ENCODE measurements around the gene LRRC15. TPM values are rescaled to one million over a fixed set of nuclear protein-coding genes. Genes with fewer than 3 reads are reported as not detected.
A peak's percentile ranks its signal among the peaks of the same experiment; 100 is the strongest.

LRRC15 gene
- total and polyA plus RNA-seq, 2 experiments from 2014 or later = 0.05 to 0.14 TPM

- TF ChIP-seq ZNF462 (CRISPR knock-in tag; IDR thresholded peaks at IDR 0.05) = no peak
- TF ChIP-seq ETS1 (IDR thresholded peaks at IDR 0.05) = no peak
- TF ChIP-seq CREB1 (CRISPR knock-in tag; IDR thresholded peaks at IDR 0.05; ENCODE audit: low read depth) = no peak
- no peak for TF ChIP-seq EZH2 (IDR thresholded peaks at IDR 0.05; ENCODE audit: low read depth, unreplicated experiment)
- TF ChIP-seq ZNF114 (CRISPR knock-in tag; IDR thresholded peaks at IDR 0.05) = no peak
- no peak for TF ChIP-seq POLR2AphosphoS5 (IDR thresholded peaks at IDR 0.05; ENCODE audit: low read depth)
These were observed 42.6 kb downstream of the LRRC15 start (continued) for GRCh38 chr3:194326968-194327217.

- Mint-ChIP-seq H3K27ac (no peak overlapping the region), H3K9me3 (peaks cover 22% of the 10 kb centered on the region), H3K27me3 (ENCODE audit: insufficient read depth, low read depth, poor library complexity) (peaks cover 17% of the 10 kb centered on the region), H3K36me3 (ENCODE audit: low read depth) (peaks cover 9% of the 10 kb centered on the region; the same call in 2 of the 3 replicates), H3K4me1 (peaks cover 11% of the 10 kb centered on the region), H3K4me3 (no peak overlapping the region)
- H3K9me2 ChIP-seq (ENCODE audit: insufficient read depth) = 0 out of 2 replicates have a peak, but pooled peaks cover 7% of the 10 kb centered on the region
- no peak overlapping the region for H3K4me3 ChIP-seq
- H3F3A ChIP-seq (replicated peaks; ENCODE audit: low read depth) = peaks cover 42% of the 10 kb centered on the region
- no peaks in the 10 kb centered on the region for H3K79me2 ChIP-seq (replicated peaks; ENCODE audit: insufficient read depth)
- DNase-seq (ENCODE audit: low spot score) (no peak), ATAC-seq (no peak)
- H2AFZ ChIP-seq = peak overlapping the region; percentile 78; the same call in 1 of the 2 replicates
- no peak overlapping the region for H3K27ac ChIP-seq (ENCODE audit: low read depth)
- no peaks in the 10 kb centered on the region for H3K27me3 ChIP-seq (ENCODE audit: insufficient read depth)
- no peaks in the 10 kb centered on the region for H3K4me1 ChIP-seq (ENCODE audit: insufficient read depth)
- no peaks in the 10 kb centered on the region for H3K36me3 ChIP-seq (ENCODE audit: insufficient read depth)
- H3K4me2 ChIP-seq = no peak overlapping the region
- no peaks in the 10 kb centered on the region for H4K20me1 ChIP-seq (replicated peaks; ENCODE audit: insufficient read depth)
- no peak for TF ChIP-seq EZH2 (IDR thresholded peaks at IDR 0.05; ENCODE audit: low read depth, unreplicated experiment)
- TF ChIP-seq CREB1 (CRISPR knock-in tag; IDR thresholded peaks at IDR 0.05; ENCODE audit: low read depth) = no peak
- no peak for TF ChIP-seq ZNF331 (CRISPR knock-in tag; IDR thresholded peaks at IDR 0.05; ENCODE audit: low read depth)
- no peak for TF ChIP-seq ZNF114 (CRISPR knock-in tag; IDR thresholded peaks at IDR 0.05)
- no peak for TF ChIP-seq STAT1 (IDR thresholded peaks at IDR 0.05; ENCODE audit: unreplicated experiment)
These were observed 43.2 kb downstream of the LRRC15 start for GRCh38 chr3:194326192-194326967.
